Stimulated activated CD8-positive, alpha-beta memory T cell treated with anti-CD3 and anti-CD28 coated beads, Interleukin-12 subunit alpha, Interleukin-12 subunit beta, amount 100 ng/mL, for 1 hour (primary cell): ENCODE data around the gene RAB44.

Source experiments
- DNase-seq: peaks from one replicate; pipeline ENCODE4 v3.0.0-alpha.2; 2020; ENCODE audit warnings: low read depth

The RAB44 gene

GRCh38 chr6:36771145-36771544, 73.5 kb downstream of the RAB44 start:
- no peak for DNase-seq

- no peak for DNase-seq
These were observed 74.8 kb downstream of the RAB44 start for GRCh38 chr6:36772397-36772796.

- DNase-seq: no peak
These were observed 76.7 kb downstream of the RAB44 start for GRCh38 chr6:36774331-36774730.

- no peak for DNase-seq
These were observed 78.5 kb downstream of the RAB44 start for GRCh38 chr6:36776167-36776566.

GRCh38 chr6:36777801-36778200, 80.2 kb downstream of the RAB44 start:
- no peak for DNase-seq

- DNase-seq: no peak
These were observed 81.6 kb downstream of the RAB44 start for GRCh38 chr6:36779227-36779626.

GRCh38 chr6:36780442-36781177, 83.0 kb downstream of the RAB44 start:
- no peak for DNase-seq

- DNase-seq: no peak
These were observed 84.0 kb downstream of the RAB44 start for GRCh38 chr6:36781669-36782068.
